HG02884 (cell line): ENCODE results near the gene LY9.

Experiments used
- ATAC-seq: cut with Tn5 transposase; IDR thresholded peaks from one replicate; pipeline ENCODE4 v1.9.1; 2021; ENCODE audit warnings: mild to moderate bottlenecking, moderate library complexity; ENCODE audit not compliant: unreplicated experiment

The LY9 gene, protein sequence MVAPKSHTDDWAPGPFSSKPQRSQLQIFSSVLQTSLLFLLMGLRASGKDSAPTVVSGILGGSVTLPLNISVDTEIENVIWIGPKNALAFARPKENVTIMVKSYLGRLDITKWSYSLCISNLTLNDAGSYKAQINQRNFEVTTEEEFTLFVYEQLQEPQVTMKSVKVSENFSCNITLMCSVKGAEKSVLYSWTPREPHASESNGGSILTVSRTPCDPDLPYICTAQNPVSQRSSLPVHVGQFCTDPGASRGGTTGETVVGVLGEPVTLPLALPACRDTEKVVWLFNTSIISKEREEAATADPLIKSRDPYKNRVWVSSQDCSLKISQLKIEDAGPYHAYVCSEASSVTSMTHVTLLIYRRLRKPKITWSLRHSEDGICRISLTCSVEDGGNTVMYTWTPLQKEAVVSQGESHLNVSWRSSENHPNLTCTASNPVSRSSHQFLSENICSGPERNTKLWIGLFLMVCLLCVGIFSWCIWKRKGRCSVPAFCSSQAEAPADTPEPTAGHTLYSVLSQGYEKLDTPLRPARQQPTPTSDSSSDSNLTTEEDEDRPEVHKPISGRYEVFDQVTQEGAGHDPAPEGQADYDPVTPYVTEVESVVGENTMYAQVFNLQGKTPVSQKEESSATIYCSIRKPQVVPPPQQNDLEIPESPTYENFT

DNA sequence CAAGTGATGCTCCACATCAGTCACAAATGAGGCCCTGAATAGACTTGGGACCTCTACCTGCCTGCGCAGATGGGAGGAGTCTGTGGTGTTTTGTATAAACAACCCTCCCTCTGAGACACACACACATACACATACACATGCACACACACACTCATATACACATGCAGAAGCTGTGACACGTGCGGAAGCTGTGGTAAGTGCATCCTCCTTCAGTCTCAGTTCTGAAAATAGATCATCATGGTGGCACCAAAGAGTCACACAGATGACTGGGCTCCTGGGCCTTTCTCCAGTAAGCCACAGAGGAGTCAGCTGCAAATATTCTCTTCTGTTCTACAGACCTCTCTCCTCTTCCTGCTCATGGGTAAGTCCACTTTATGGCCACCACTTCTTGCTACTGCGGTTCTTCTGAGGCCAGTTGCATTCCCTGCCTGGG, at the start of gene LY9:
Gene LY9 (plus strand): TSS at position 224 of the 433 bp plus-strand sequence. CDS start 14 bp downstream, at position 238.
- peak; percentile 69 for ATAC-seq

GRCh38 chr1:160746836-160747500, 49.0 kb upstream of the LY9 start:
- ATAC-seq, result no peak

DNA sequence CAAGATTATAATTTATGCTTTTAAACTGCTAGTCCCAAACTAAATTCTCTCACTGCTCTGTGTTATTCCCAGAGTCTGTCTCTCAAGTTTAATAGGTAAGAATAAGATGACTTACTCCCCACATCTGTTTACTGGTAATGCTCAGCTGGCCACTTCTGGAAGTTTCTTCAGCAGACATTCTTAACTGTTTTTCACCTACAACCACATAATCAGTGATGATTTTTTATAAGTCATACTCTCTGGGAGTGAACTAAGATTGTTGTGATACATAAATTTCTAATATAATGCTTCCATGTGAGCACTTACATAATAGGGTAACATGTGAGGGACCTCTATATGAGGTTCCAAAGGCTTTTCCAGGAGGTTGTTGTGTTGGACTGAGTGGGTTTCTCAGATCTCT, 48.3 kb upstream of the LY9 start:
- ATAC-seq, result no peak

- no peak for ATAC-seq
Observed at GRCh38 chr1:160748181-160748877, 47.6 kb upstream of the LY9 start.

DNA sequence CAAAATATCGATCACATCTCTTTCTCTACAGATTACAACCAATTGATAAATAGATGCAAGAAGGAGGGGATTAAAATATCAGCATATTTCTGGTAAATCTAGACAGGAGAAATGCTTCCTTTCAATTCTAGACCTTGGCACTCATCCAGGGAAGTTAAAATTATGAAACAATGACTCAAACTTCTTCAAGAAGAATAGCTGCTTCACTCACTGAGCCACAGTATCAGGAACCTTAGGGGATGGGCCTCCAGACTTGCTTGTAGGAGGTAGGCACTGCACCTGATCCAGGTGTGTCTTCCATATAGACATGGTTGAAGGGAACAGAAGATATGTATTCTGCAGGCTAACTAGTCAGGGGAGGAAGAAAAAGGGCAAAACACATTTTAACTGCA, 47.1 kb upstream of the LY9 start:
- ATAC-seq, result no peak

DNA sequence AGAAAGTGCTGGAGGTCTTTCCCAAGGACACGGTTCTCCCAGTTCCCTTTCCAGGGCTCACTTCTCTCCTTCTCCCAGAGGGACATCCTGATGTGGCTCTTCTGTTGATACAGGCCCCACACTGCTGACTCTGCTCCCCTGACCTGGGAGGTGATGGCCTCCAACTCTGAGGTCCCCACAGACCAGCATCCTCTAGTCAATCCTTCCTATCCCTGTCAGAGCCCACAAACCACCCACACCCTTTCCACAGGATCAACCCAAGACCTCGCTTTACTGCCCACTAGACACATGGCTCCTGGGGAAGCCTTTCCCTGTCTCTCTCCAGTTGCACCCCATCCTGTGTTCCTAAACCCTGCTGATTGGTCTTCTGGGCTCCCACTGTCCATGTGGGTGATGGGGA, 45.4 kb upstream of the LY9 start:
- no peak for ATAC-seq

GRCh38 chr1:160752406-160752805, 43.6 kb upstream of the LY9 start:
- no peak for ATAC-seq

- no peak for ATAC-seq
Observed at GRCh38 chr1:160752924-160753323, 43.0 kb upstream of the LY9 start.

GRCh38 chr1:160753594-160753993, 42.4 kb upstream of the LY9 start:
- no peak for ATAC-seq

DNA sequence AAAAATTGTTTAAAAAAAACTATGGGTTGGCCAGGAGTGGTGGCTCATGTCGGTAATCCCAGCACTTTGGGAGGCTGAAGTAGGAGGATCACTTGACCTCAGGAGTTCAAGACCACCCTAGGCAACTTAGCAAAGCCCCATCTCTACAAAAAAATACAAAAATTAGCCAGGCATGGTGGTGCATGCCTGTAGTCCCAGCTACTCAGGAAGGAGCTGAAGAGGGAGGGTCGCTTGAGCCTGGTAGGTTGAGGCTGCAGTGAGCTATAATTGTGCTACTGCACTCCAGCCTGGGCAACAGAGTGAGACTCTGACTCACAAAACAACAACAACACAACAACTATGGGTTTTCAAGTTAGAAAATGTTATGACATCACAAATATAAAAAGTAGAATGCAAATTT, 40.5 kb upstream of the LY9 start:
- ATAC-seq, result no peak

DNA sequence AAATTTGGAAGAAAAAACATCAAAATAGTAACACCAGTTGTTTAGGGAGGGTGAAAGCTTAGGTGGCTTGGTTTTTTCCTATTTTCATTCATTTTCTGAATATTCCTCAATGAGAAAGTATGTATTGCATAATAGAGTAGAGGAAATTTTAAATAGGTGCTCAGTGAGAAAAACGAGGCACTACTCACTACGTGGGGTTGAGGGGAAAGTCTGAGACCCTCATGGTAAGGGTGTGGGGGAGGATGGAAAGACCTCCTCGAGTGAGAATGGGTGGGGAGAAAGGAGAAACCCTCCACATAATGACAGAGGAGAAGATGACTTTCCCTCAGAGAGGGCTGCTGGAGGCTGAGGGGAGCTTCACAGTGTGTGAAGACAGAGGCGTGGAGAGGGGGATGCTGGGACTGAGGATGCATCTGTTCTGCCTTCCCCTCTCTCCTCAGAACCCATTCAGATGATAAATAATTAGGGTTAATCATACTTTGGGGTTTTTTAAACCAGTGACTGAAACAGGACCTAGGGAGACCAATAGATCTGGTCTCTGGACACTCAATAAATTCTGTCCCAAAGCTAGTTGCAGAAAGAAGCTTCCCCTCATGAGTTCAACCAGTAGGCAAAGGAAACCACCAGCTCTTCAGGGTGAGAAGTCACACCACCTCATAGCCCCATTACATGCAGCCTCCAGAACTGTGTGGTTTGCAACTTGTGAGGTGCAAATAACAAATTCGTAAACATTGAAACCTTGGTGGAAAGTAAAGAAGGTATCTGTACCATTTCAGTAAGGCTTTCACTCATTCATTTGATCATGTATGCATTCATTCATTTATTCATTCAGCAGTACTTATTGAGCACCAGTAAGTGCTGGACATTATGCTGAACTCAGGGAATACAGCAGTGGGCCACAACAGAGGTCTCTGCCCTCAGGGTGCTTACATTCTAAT, 39.8 kb upstream of the LY9 start:
- no peak for ATAC-seq

DNA sequence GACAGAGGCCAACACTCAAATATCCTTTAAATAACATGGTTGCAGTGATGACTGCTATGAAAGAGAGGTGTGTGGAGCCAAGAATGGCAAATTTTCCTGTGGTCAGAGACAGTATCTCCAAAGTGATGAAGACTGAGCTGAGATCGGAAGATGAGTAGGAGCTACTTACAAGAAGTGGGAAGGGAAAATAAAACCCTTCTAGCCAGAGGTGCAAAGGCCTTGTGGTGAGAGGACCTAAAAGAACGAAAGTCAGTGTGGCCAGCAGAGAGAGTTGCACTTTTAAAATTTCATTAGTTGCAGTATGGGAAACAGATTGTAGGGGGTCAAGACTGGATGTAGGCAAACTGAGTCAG, 39.1 kb upstream of the LY9 start:
- no peak for ATAC-seq

DNA sequence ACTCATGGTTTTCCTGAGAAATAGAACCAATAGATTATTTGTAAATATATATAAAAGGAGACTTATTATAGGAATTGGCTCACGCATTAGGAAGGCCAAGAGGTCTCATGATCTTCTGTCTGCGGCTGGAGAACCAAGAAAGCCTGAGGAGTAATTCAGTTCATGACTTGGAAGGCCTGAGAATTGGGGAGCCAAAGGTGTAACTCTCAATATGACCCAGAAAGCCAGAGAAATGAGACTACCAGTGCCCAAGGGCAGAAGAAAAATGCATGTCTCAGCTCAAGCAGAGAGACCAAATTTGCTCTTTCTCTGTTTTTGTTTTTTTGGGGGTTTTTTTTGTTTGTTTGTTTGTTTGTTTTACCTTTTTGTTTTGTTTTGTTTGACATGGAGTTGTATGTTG, 37.5 kb upstream of the LY9 start:
- no peak for ATAC-seq

- no peak for ATAC-seq
Observed at GRCh38 chr1:160759740-160760139, 36.2 kb upstream of the LY9 start.

DNA sequence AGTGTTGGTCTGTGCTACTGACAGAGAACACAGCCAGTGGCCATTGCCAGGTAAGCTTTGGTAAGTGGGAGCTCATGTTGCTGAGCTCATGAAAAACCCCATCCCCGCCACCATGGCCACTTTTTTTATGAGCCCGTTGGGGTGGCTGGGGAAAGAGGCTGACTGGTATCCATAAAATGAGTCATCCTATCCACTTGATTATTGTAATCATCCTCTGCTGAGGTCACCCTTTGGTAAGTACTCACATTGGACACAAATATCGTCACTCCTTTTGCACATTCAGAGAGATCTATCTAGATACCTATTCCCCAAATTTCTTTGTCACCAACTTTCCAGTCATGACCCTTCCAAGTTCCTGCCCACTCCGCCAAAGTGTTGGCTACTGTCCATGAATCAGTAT, 34.9 kb upstream of the LY9 start:
- ATAC-seq, result no peak

DNA sequence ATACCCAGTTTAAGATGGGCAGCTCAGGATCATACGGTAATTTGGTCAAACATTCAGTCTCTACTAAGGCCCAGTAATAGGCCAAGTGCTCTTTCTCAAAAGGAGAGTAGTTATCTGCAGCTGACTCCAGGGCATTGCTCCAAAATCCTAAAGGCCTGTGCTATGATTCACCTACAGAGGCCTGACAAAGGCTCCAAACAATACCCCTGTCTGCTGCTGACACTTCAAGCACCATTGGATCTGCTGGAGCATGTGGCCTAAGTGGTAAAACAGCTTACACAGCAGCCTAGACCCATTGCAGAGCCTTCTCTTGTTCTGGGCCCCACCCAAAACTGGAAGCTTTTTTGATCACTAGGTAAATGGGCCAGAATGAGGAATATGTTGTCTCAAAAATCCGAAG, 34.1 kb upstream of the LY9 start:
- ATAC-seq, result no peak

DNA sequence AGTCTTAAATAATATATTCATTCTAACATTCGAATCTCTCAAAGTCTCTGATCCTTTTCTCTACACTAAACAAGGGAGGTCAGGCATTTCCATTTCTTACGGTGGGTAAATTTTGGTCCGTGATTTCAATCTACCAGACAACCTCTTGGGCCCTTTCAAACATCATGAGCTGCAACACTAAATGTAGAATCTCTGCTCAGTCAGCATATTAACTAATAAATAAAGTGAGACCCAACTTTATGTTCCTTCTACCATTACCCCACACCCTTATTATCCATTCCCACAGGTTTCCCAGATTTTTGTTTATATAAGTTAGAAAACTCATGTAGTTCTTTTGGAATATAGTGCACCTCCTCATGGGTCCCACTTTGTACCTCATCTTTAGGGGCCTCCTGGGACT, 32.0 kb upstream of the LY9 start:
- ATAC-seq, result no peak

DNA sequence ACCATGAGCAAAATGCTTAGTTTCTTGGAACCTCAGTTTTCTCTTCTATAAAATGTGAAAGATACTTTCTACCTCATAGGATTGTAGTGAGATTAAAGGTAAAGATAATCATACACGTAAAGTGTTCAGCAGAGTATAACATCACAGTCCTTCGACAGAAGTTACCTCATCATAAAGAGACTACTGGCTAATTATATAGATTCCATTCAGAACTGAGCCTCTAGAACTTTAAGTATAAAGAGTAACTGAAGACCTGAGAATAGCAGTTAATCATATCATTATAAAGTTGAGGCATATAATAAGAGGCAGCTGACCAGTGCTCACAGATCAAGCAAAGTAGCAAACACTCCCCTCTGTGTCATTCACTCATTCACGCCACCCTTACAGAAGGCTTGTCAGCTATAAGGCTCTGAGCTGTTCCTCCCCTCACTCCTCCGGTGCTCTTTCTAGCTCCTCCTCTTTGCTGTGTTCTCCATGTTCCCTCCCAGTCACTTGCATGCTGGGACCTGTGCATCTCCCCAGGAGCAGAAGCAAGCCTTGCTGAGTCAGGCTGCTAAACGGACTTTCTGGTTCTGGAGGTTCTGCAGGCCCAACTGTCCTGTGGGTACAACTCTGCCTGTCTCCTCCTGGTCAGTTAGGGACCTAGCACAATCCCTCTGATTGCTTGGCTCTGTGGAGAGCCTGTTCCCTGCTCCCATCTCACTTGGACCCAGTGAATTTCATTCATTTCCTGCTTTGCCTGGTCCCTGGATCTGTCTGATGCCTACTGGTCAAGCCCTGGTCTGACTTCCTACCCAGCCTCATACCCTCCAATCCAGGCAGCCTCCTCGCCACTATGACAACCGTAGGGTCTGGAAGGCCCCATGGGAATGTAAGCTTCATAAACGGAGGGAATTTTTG, 28.3 kb upstream of the LY9 start:
- peak; percentile 53 for ATAC-seq

DNA sequence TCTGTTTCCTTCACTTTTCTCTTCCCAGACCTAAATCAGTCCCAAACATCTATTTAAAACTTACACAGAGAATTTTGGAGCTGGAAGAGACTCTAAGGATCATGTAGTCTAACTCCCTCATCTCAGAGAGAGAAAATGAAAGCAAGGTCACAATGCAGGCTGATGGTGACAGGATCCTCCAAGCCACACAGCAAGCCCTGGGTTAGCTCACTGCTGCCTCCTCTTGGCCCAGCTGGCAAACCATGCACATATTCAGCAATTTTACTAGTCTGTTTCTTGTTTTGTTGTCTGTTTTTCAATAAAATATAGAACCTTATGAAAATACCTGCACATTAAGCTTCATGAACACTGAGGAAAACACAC, 27.7 kb upstream of the LY9 start:
- ATAC-seq, result peak; percentile 79
